ENCODE measurements around the gene KRTAP22-2. TPM values are rescaled to one million over a fixed set of nuclear protein-coding genes. Genes with fewer than 3 reads are reported as not detected.

Gene KRTAP22-2
- total RNA-seq, 3 donors from 2014 or later (not counting 1 experiment from before 2014, with no cell fraction given) = not detected

GRCh38 chr21:30612132-30612531 lies 21.9 kb upstream of the KRTAP22-2 start:
- Histone ChIP-seq H3K27ac (ENCODE audit: low read length) (no peak overlapping the region), H3K27me3 (ENCODE audit: control insufficient read depth, insufficient read depth, low read length) (no peaks in the 10 kb centered on the region), H3K36me3 (ENCODE audit: control insufficient read depth, insufficient read depth, low read length) (no peaks in the 10 kb centered on the region), H3K4me3 (ENCODE audit: low read length) (no peak overlapping the region), H3K4me1 (ENCODE audit: control insufficient read depth, insufficient read depth, low read length) (no peaks in the 10 kb centered on the region), H3K9me3 (ENCODE audit: control insufficient read depth, insufficient read depth, low read length) (peaks cover 4% of the 10 kb centered on the region)
- WGBS (ENCODE audit: insufficient coverage) = 89% methylated on average over 1 of the region's 2 CpGs
- no peaks in the 10 kb centered on the region for H3K36me3 Mint-ChIP-seq
- H3K9me3 Mint-ChIP-seq = peaks cover 13 to 17% of the 10 kb centered on the region in 2 donors
- H3K27me3 Mint-ChIP-seq (ENCODE audit: low read depth in 2 of 2) = no peaks in the 10 kb centered on the region
- ATAC-seq (no peak), DNase-seq (no peak)
- no peaks in the 10 kb centered on the region for H3K4me1 Mint-ChIP-seq
- H3K27ac Mint-ChIP-seq = no peak overlapping the region
- TF ChIP-seq CTCF (IDR thresholded peaks at IDR 0.05) = no peak
- H3K4me3 Mint-ChIP-seq = no peak overlapping the region
- intact Hi-C loops (cut with micrococcal nuclease) = no loop called here

- ATAC-seq (no peak), DNase-seq (no peak)
- Histone ChIP-seq H3K36me3 (ENCODE audit: control insufficient read depth, insufficient read depth, low read length) (no peaks in the 10 kb centered on the region), H3K9me3 (ENCODE audit: control insufficient read depth, insufficient read depth, low read length) (peaks cover 3% of the 10 kb centered on the region), H3K4me1 (ENCODE audit: control insufficient read depth, insufficient read depth, low read length) (no peaks in the 10 kb centered on the region), H3K4me3 (ENCODE audit: low read length) (no peak overlapping the region), H3K27me3 (ENCODE audit: control insufficient read depth, insufficient read depth, low read length) (no peaks in the 10 kb centered on the region), H3K27ac (ENCODE audit: low read length) (no peak overlapping the region)
- Mint-ChIP-seq H3K9me3 (peaks cover 21 to 24% of the 10 kb centered on the region in 2 donors), H3K36me3 (peaks cover 13% of the 10 kb centered on the region), H3K4me1 (no peaks in the 10 kb centered on the region), H3K27me3 (ENCODE audit: low read depth in 2 of 2) (no peaks in the 10 kb centered on the region), H3K27ac (no peak overlapping the region), H3K4me3 (no peak overlapping the region)
- intact Hi-C loops (cut with micrococcal nuclease) = no loop called here
- TF ChIP-seq CTCF (IDR thresholded peaks at IDR 0.05) = no peak
- WGBS (ENCODE audit: insufficient coverage) = 90% methylated on average over 2 of the region's 2 CpGs
Measured at GRCh38 chr21:30605968-30606367, 15.8 kb upstream of the KRTAP22-2 start.

- no peak within 1 kb of the TSS for H3K4me3 ChIP-seq (ENCODE audit: low read length)
- peaks cover 11 to 14% of the 10 kb centered on the region in 2 donors for H3K9me3 Mint-ChIP-seq
- intact Hi-C loops (cut with micrococcal nuclease) = no loop called here
- H3K27me3 Mint-ChIP-seq (ENCODE audit: low read depth in 2 of 2) = no peaks in the 10 kb centered on the region
- no peak within 1 kb of the TSS for H3K4me3 Mint-ChIP-seq
- H3K4me1 Mint-ChIP-seq = no peaks in the 10 kb centered on the region
- H3K27ac ChIP-seq (ENCODE audit: low read length) = no peak within 1 kb of the TSS
- H3K4me1 ChIP-seq (ENCODE audit: control insufficient read depth, insufficient read depth, low read length) = no peaks in the 10 kb centered on the region
- H3K27me3 ChIP-seq (ENCODE audit: control insufficient read depth, insufficient read depth, low read length) = no peaks in the 10 kb centered on the region
- H3K9me3 ChIP-seq (ENCODE audit: control insufficient read depth, insufficient read depth, low read length) = no peaks in the 10 kb centered on the region
- no peaks in the 10 kb centered on the region for H3K36me3 ChIP-seq (ENCODE audit: control insufficient read depth, insufficient read depth, low read length)
- peaks cover 13% of the 10 kb centered on the region for H3K36me3 Mint-ChIP-seq
- no peak within 1 kb of the TSS for H3K27ac Mint-ChIP-seq
- no peak for TF ChIP-seq CTCF (IDR thresholded peaks at IDR 0.05)
- WGBS (ENCODE audit: insufficient coverage) = no CpG with 5 or more reads among the region's 1 CpG
- DNase-seq (no peak), ATAC-seq (no peak)
Measured at GRCh38 chr21:30600787-30601186, 10.6 kb upstream of the KRTAP22-2 start, which contains the start of gene KRTAP22-1. Gene KRTAP22-1, plus strand, starts transcription at chr21:30601087.

- H3K4me3 ChIP-seq (ENCODE audit: low read length) = no peak within 1 kb of the TSS
- WGBS (ENCODE audit: insufficient coverage) = 96% methylated on average over 6 of the region's 6 CpGs
- no peak within 1 kb of the TSS for H3K27ac Mint-ChIP-seq
- peaks cover 8 to 9% of the 10 kb centered on the region in 2 donors for H3K9me3 Mint-ChIP-seq
- H3K36me3 ChIP-seq (ENCODE audit: control insufficient read depth, insufficient read depth, low read length) = no peaks in the 10 kb centered on the region
- H3K36me3 Mint-ChIP-seq = peaks cover 6% of the 10 kb centered on the region
- H3K4me3 Mint-ChIP-seq = no peak within 1 kb of the TSS
- no peaks in the 10 kb centered on the region for H3K27me3 ChIP-seq (ENCODE audit: control insufficient read depth, insufficient read depth, low read length)
- no peaks in the 10 kb centered on the region for H3K27me3 Mint-ChIP-seq (ENCODE audit: low read depth in 2 of 2)
- TF ChIP-seq CTCF (IDR thresholded peaks at IDR 0.05) = no peak
- intact Hi-C loops (cut with micrococcal nuclease) = no loop called here
- no peaks in the 10 kb centered on the region for H3K9me3 ChIP-seq (ENCODE audit: control insufficient read depth, insufficient read depth, low read length)
- no peaks in the 10 kb centered on the region for H3K4me1 Mint-ChIP-seq
- H3K27ac ChIP-seq (ENCODE audit: low read length) = no peak within 1 kb of the TSS
- H3K4me1 ChIP-seq (ENCODE audit: control insufficient read depth, insufficient read depth, low read length) = no peaks in the 10 kb centered on the region
- DNase-seq = no peak
- no peak for ATAC-seq
Measured at GRCh38 chr21:30598802-30599201, 8.6 kb upstream of the KRTAP22-2 start, which contains the start of gene KRTAP6-2. Gene KRTAP6-2, minus strand, starts transcription at chr21:30598902. Its CDS starts 28 bp downstream, at chr21:30598874.
